ENCODE measurements around the gene NR1H3.

DNA sequence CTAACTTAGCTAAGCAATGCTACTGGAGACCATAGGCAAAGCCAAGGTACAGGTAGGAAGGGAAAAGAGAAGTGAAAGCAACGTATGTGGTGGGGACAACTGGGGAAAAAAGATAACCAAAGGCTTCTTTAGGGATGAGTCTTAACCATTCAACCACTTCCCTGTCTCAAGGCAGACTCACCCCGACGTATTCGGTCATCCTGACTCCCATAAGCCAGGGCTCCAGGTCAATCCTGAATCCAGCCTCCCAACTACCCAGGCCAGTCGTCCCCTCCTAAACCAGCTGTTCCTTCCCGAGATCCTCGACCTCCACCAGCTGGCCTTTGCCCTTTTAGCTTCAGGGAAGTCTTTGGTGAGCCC, 9.5 kb upstream of the NR1H3 start:
- TF ChIP-seq, protein P1, sequence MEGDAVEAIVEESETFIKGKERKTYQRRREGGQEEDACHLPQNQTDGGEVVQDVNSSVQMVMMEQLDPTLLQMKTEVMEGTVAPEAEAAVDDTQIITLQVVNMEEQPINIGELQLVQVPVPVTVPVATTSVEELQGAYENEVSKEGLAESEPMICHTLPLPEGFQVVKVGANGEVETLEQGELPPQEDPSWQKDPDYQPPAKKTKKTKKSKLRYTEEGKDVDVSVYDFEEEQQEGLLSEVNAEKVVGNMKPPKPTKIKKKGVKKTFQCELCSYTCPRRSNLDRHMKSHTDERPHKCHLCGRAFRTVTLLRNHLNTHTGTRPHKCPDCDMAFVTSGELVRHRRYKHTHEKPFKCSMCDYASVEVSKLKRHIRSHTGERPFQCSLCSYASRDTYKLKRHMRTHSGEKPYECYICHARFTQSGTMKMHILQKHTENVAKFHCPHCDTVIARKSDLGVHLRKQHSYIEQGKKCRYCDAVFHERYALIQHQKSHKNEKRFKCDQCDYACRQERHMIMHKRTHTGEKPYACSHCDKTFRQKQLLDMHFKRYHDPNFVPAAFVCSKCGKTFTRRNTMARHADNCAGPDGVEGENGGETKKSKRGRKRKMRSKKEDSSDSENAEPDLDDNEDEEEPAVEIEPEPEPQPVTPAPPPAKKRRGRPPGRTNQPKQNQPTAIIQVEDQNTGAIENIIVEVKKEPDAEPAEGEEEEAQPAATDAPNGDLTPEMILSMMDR (IDR thresholded peaks at IDR 0.05; ENCODE audit: insufficient read depth, low read length, poor library complexity, severe bottlenecking), result no peak
- no peak for TF ChIP-seq EZH2phosphoT487 (conservative IDR thresholded peaks at IDR 0.05; ENCODE audit: low read length)

All from SU-DHL-6 (cell line).